DMS114 treated with DMSO at 0.1 percent for 48 hours (cell line): ENCODE results near the gene KSR1.
"Not testable (repeated sequence)": the region's sequence is repeated elsewhere in the genome, so short reads cannot be mapped to it uniquely, and the experiment has no call there.

Experiments used
- DNase-seq: peaks from one replicate; lab custom pipeline; 2025; ENCODE audit not compliant: unreplicated experiment; lab: John Stamatoyannopoulos, UW

KSR1 gene

DNA sequence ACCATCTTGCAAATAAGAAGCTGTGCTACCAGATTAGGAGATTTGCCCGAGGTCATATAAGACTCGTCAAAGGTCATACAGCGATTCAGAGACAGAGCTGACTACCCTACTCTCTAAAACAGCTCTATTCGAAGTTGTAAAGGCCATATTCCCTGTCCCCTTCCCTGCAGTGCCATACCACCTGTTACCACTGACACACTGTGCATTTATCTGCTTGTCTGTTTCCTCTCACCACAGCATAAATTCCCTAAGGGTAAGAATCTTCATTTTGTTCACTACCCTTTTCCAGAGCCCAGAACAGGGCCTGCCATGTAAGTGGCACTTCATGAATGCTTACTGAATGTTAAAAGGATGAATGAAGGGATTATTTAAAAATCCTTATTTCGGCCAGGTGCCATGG lies 3.4 kb upstream of the KSR1 start:
- DNase-seq, result no peak

DNA sequence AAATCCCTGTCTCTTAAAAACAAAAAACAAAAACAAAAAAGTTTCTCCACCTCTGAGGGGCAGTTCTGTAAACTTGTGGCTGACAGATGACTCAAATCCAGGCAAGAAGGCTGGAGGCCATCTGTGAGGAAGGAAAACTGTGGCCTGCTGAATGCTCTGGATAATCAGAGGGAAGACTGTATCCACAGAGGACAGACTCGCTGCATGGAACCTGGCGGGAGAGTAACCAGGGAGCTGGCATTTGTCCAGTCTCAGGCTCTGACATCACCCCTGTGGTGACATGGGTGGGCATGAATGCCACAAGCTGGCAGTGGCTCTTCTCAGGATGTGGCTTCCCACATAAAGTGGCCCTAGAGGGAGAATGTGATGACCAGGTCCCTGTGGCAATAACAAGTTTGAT lies 2.8 kb upstream of the KSR1 start:
- DNase-seq, result no peak

DNA sequence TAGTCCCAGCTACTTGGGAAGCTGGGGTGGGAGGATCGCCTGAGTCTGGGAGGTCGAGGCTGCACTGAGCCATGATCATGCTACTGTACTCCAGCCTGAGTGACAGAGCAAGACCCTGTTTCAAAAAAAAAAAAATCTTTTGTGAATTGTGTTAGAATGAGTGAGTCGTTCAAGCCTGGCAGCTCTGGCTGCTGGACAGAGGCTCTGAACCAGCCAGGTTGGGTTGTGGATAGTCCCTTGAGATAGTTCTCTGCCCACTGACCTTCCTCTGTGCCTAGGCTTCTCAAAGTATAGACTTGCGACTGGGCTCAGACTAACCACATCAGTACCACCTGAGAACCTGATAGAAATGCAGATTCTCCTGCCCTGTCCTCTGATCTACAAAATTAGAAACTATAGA lies 2.2 kb upstream of the KSR1 start:
- DNase-seq, result no peak

DNA sequence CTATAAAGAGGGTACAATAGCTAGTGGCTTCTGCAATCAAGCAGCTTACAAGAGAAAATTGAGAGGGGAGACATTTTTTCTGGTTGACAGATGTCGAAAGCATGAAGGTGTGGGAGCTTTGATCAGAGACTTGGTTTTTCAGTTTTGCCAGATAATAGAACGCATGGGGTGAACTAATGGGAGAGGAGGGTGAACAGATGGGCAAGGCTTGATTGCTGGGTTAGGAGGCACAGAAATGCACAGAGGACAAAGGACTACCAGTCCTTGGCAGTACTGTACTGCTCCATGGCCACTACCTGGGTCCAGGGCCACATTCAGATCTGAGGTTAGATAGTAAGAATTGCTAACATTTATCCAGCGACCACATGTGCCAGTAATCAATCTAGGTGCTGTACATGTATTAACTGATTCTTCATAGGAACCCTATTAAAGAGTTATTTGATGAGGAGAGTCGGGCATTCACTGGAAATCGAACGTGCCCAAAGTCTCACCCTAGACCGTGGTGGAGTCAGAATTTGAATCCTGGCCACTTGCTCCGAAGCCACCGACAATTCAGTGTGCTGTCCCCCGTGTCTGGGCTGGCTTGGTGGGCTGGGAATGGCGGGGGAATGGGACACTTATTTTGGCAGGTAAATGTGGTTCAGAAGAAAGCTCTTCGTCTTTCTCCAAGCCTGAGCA lies 873 bp upstream of the KSR1 start:
- DNase-seq, result no peak

DNA sequence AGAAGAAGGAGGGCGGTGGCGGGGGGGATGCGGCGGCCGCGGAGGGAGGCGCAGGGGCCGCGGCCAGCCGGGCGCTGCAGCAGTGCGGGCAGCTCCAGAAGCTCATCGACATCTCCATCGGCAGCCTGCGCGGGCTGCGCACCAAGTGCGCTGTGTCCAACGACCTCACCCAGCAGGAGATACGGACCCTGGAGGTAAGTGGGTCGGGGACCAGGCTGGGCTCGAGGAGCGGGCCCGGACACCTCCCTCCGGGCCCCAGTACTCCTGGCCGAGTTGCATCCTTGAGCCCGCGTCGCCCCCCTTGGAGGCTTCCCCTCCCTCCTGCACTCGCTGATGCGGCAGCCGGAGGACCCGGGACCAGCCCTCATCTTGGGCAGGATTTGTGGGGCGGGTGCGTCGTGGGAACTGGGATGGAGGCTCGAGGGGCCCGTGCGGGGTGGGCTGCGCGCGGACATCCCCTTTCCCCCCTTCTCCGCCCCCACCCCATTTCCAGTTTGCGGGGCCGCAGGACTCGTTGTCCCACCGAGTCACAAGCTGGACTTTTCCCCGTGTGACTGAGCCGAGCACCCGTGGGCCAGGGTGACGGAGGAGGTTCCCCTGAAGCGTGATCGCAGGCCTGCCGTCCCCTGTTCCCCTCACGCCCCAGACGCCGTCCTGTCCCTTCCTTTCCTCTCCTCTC lies 572 bp downstream of the KSR1 start:
- no peak for DNase-seq

DNA sequence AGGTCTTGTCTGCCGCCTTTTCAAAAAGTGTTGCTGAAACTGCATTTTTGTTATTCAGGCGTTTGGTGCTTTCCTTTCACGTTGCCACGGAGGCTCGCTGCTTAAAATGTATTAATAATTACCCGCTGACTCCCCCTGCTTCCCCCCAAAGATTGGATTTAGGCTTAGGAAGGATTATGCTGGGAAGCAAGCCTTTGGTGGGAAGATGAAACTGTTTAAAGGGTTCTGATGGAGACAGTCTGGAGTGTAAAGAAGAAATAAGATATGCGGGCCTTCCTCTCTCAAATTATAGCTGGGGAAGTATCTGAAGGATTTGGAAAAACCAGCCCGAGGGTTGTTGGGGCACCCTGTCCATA lies 1.1 kb downstream of the KSR1 start:
- DNase-seq, result no peak

DNA sequence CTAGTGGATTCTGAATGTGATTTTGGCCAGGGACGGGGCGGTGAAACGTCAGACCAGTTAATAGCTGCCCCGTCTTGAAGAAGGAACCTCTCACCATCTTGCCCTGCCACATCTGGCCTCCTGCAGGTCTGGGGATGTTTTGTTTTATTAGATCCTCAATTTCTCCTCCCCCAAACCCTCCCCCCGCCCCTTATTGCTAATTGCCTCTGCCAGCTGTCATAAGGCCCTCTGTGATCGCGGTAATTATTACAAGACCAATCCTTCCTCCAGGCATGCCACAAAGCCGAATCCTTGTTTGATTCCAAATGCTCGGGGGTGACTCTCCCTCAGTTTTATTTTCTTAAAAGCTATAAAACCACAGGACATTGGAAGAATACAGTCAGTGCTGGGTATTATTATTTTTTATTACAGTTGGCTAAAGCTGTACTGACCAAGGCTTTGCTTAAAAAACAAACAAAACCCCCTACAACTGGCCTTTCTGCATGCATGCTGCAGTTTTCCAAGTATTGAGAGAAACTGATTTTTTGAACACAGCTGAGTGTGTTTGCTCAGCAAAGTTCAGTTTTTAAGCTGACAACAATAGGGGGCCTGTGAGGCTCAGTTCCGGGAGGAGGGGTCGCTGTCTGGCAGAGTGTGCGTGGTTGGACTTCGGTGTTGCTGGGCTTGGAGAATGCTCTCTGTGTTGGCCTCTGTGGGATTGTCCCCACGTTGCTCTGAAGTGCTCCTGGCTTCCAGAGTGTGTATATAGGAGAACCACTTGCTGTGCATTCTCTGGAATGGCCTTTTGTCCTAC lies 1.7 kb downstream of the KSR1 start:
- DNase-seq, result no peak

DNA sequence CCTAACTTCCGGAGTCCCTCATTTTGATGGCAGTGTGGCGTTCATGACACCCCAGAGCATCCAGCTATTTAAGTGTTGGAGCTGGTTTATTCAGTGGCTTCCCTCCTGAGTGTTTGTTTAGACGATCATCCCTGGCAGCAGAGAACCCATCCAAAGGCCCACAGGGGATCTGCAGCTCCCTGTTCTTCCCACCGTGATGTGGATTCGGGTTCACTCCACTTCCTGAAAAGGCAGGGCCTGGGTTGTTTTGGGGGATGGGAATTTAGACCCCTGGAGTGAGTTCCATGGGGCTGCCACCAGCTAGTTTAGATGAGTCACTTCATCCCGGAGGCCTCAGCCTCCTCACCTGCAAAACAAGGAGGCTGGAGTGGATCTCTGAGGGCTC lies 2.3 kb downstream of the KSR1 start:
- no peak for DNase-seq

DNA sequence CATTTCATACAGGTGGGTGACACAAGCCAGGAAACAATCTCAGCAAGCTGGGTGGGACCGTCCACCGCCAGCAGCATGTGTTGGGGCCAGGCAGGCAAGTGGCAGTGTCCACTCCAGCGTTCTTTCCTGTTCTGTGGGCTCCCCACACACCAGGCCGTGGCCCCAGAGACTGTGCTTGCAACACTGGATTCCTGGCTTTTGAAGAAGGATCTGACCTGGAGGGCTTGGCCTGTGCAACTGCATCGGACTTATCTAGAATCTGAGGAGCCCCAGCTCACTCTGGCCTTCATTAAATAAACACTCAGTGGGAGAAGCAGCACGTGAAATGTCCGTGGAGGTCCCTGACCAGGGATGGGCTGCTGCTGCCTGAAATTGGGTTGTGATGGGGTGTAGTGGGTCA lies 3.2 kb downstream of the KSR1 start:
- no peak for DNase-seq

DNA sequence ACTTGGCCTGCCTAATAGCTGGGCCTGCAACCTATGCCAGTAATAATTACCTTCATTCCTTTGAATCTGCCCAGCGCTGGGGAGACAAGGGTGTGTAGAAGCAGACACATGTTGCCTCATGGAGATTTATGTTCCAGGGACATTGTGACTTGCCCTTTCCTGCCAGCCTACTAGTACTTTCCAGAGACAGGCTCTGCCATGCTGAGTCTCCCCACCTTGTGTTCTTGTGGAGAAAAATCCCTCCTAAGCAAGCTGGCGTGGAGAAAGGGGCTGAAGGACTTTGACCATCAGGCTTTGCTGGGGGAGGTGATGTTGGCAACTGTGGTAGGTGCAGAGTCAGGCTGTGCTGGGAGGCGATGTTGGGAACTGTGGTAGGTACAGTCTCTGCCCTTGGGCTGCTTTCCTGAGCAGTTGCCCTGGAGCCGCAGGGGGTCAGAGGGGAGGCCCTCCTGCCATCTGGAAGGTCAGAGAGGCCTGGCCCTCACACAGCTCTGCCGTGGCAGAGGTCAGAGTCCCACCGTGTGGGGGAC lies 4.0 kb downstream of the KSR1 start:
- no peak for DNase-seq

DNA sequence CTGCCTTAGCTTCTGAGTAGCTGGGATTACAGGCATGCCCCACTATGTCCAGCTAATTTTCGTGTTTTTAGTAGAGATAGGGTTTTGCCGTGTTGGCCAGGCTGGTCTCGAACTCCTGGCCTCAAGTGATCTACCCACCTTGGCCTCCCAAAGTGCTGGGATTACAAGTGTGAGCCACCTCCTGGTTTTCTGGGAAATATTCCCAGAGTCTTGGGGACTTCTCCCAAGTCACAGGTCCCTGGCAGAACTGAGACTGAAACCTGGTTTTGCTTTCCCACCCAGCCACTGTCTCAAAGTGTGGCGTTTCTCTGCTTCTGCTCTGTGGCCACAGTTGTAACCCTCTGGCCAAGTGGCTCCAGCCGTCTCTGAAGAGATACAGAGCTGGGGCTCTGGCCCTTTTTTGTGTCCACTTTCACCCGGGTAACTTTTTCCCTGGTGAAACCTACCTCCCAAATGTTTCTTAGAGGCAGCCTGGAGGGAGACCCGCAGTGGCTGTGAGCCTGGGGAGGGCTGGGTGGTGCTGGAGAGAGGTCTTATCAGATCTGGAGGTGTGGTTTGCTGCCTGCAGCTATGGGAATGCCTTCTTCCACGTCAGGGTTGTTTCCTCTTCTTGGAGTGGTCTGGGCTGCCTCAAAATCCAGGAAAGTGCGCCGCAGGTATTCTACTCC lies 5.1 kb downstream of the KSR1 start:
- DNase-seq, result no peak

DNA sequence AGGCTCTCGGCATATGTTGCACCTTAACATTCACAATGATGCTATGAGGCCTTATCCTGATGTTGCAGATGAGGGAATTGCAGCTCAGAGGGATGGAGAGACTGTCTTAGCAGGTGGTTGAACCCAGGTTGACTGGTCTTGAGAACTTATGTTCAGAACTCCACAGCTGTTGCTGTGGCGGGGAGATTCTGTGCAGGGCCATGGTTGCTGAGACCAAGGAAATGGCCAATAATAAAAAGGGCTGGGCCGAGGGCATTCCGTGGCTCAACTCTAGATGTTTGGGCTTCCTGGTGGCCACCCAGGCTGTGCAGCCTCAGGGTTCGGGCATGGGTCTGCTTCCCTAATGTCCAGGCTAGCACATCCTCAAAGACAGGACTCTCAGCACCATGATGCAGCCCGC lies 5.9 kb downstream of the KSR1 start:
- no peak for DNase-seq

DNA sequence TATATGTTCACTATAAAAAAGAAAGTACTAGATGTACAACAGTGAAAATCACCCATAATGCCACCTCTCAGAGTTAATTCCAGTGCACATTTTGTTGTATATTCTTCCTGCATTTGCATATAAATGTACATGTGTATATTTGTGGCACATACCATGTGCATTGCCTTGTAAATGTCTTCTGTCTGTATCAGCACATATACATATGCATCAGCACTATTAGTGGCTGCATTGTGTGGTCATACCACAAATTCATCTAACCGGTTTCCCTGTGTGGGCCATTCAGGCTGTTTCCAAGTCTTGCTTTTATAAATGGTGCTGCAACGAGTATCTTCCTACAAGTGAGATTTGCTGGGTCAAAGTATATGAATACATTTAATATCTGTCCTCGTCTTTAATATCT lies 6.5 kb downstream of the KSR1 start:
- no peak for DNase-seq

DNA sequence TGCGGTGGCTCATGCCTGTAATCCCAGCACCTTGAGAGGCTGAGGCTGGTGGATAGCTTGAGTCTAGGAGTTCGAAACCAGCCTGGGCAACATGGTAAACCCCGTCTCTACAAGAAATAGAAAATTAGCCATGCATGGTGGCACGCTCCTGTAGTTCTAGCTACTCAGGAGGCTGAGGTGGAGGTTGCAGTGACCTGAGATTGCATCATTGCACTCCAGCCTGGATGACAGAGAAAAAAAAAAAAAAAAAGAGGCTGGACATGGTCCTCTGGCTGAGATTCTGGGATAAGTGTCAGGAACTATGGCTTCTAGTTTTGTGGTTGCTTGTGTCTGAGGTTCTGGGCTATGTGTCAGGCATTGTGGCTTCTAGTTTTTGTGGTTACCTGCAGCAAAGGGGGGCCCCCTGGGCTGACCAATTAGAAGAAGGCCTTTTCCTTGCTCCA lies 7.0 kb downstream of the KSR1 start:
- DNase-seq, result no peak

DNA sequence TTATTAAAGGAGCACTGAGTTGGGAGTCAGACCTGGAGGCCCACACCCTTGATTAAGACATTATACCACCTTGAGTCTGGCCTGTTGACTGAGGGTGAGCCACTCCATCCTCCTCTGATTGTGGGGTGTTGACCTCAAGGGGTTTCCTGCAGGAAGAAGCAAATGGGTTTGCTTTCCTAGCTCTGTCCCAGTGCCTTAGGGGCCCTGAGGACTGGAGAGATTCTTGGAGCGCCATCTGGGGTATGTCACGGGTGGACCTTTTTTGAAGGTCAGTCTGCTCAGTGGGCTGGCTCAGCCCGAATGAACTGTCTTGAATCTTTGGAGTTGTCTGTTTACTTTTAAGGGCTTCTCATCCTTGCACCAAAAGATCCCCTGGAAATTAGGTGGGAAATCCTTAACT lies 7.8 kb downstream of the KSR1 start:
- not testable (repeated sequence) for DNase-seq

DNA sequence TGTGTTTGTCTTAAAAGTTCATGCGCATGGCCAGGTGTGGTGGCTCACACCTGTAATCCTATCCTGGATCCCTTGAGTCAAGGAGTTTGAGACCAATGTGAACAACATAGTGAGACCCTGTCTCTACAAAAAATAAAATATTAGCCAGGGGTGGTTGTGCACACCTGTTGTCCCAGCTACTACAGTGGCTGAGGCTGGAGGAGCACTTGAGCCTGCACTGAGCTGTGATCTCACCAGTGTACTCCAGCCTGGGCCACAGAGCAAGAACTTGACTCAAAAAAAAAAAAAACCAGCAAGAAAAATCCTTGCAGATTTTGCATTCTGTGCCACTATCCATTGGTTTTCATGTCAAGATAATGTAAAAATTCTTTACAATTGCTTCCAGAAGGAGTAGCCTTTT lies 8.2 kb downstream of the KSR1 start:
- no peak for DNase-seq

DNA sequence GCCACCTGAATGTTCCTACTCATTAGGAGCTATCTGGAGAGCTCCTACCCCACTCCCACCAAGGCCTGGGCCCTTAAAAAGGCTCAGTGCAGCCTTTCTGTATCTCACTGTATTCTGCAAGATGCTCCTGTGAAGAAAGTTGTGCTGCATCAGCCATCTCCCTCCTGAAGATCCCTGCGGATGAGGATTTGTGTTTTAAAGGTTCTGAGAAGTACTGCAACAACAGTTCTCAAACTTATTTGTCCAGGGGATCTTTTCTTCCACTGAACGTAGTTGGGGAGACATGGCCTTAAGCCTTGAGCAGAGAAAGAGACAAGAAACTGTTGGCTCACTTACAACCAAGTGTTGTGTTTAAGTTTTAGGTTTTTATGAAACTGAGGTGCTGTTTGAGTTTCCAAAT lies 9.6 kb downstream of the KSR1 start:
- not testable (repeated sequence) for DNase-seq

DNA sequence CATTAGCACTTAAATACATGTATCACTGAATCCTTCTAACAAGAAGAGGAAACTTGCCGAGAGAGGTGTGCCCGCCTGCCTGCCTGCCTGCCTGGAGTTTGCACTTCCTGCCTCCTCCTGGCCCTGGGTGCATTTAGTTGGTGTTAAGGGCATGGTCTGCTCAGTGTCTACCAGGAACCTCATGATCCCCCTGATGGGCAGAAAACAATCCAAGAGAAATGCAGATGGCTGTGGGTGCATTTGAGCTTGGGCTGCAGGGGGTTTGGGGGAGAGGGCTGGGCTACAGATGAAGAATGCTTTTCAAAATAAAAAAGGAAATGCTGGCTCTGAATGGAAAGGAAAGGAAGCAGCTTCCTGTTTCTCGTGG lies 10.1 kb downstream of the KSR1 start:
- no peak for DNase-seq

DNA sequence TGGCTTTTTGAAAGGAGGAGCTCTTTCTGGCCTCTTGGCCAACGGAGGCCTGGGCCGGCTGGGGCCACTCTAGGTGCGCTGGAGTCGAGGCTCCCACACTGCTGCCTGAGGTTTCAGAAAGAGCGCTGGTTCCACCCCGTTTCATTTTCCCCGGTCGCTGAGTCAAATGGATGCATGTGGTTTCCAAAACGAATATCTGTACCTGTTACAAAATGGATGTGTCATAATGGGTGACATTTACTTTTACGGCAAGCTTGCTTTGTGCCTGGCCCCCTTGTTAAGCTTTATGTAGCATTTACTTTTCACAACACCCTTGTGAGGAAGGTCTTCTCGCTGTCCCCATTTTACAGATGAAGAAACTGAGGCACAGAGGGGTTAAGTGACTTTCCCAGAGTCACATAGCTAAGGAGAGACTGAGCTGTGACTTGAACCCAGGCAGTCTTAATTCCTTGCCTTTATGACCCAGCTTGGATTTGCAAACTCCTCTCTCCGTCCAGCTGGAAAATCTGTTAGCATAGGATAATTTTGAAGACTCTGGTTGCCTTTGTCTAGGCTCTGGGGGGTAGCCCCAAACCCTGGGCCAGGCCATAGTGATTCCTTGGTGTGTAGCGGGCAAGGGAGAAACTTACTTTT lies 10.6 kb downstream of the KSR1 start:
- DNase-seq, result no peak

DNA sequence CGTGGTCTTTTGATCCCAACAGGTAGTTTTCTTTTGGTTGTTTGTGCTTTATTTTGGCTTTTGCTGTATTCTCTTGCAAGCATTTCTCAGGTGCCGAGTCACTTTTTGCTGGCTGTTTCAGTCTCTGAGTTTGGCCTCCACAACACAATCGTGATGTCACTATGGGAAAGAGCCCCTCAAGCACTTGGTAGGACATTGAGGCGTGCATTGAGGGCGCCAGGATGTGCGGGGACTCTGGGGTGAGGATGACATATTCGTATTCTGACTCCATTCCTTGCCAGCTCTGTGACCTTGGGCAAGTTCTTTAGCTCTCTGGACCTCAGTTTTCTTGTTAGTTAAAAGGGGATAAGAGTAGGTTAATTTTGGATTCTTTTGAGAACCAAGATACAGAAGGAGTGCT lies 13.0 kb downstream of the KSR1 start:
- DNase-seq, result no peak
